GM21447 (cell line): ENCODE measurements around the gene ADD1.
A peak's percentile ranks its signal among the peaks of the same experiment; 100 is the strongest.
"Not testable (repeated sequence)": the region's sequence is repeated elsewhere in the genome, so short reads cannot be mapped to it uniquely, and the experiment has no call there.

Experiments
- ATAC-seq: cut with Tn5 transposase; IDR thresholded peaks from one replicate; pipeline ENCODE4 v1.9.1; 2021; ENCODE audit not compliant: unreplicated experiment

Gene ADD1

GRCh38 chr4:2942532-2943363, 99.1 kb downstream of the ADD1 start:
- no peak for ATAC-seq

GRCh38 chr4:2943364-2944090, 99.9 kb downstream of the ADD1 start:
- ATAC-seq: no peak

- ATAC-seq: no peak
Observed at GRCh38 chr4:2944091-2944482, 100.4 kb downstream of the ADD1 start.

GRCh38 chr4:2944586-2945526, 101.2 kb downstream of the ADD1 start:
- ATAC-seq: no peak

- ATAC-seq: not testable (repeated sequence)
Observed at GRCh38 chr4:2945619-2946604, 102.3 kb downstream of the ADD1 start.

GRCh38 chr4:2946812-2947600, 103.4 kb downstream of the ADD1 start:
- ATAC-seq: no peak

- ATAC-seq: no peak
Observed at GRCh38 chr4:2947926-2948325, 104.3 kb downstream of the ADD1 start.

- no peak for ATAC-seq
Observed at GRCh38 chr4:2948895-2949781, 105.5 kb downstream of the ADD1 start.

GRCh38 chr4:2949782-2950125, 106.1 kb downstream of the ADD1 start:
- no peak for ATAC-seq

GRCh38 chr4:2950221-2950989, 106.8 kb downstream of the ADD1 start:
- no peak for ATAC-seq

- ATAC-seq: no peak
Observed at GRCh38 chr4:2953496-2953895, 109.9 kb downstream of the ADD1 start.

- peak; percentile 56 for ATAC-seq
Observed at GRCh38 chr4:2954358-2955185, 110.9 kb downstream of the ADD1 start.

GRCh38 chr4:2955186-2956044, 111.8 kb downstream of the ADD1 start:
- not testable (repeated sequence) for ATAC-seq

- ATAC-seq: no peak
Observed at GRCh38 chr4:2958446-2958845, 114.8 kb downstream of the ADD1 start.

GRCh38 chr4:2960450-2960849, 116.8 kb downstream of the ADD1 start:
- not testable (repeated sequence) for ATAC-seq

GRCh38 chr4:2961421-2961810, 117.8 kb downstream of the ADD1 start:
- no peak for ATAC-seq
